Measurements from ENCODE around the gene PPM1H.

Gene PPM1H

GRCh38 chr12:62701492-62701891, 233.5 kb downstream of the PPM1H start:
- DNase-seq: no peak

GRCh38 chr12:62700091-62700880, 234.7 kb downstream of the PPM1H start:
- DNase-seq: no peak

GRCh38 chr12:62698701-62699101, 236.2 kb downstream of the PPM1H start:
- no peak for DNase-seq

- DNase-seq: no peak
Observed at GRCh38 chr12:62697893-62698292, 237.1 kb downstream of the PPM1H start.

GRCh38 chr12:62695696-62696095, 239.3 kb downstream of the PPM1H start:
- DNase-seq: no peak

GRCh38 chr12:62694632-62695031, 240.3 kb downstream of the PPM1H start:
- no peak for DNase-seq

GRCh38 chr12:62694116-62694515, 240.8 kb downstream of the PPM1H start:
- no peak for DNase-seq

- DNase-seq: no peak
Observed at GRCh38 chr12:62693376-62694050, 241.4 kb downstream of the PPM1H start.

GRCh38 chr12:62692884-62693283, 242.1 kb downstream of the PPM1H start:
- DNase-seq: no peak

GRCh38 chr12:62691309-62691708, 243.6 kb downstream of the PPM1H start:
- DNase-seq: no peak

GRCh38 chr12:62689042-62689839, 245.7 kb downstream of the PPM1H start:
- no peak for DNase-seq

- no peak for DNase-seq
Observed at GRCh38 chr12:62686938-62687337, 248.0 kb downstream of the PPM1H start.

- no peak for DNase-seq
Observed at GRCh38 chr12:62684570-62685295, 250.2 kb downstream of the PPM1H start.

GRCh38 chr12:62683776-62684569, 251.0 kb downstream of the PPM1H start:
- DNase-seq: no peak

GRCh38 chr12:62681306-62681705, 253.6 kb downstream of the PPM1H start:
- DNase-seq: no peak

GRCh38 chr12:62679608-62680007, 255.3 kb downstream of the PPM1H start:
- no peak for DNase-seq

- no peak for DNase-seq
Observed at GRCh38 chr12:62677355-62677754, 257.6 kb downstream of the PPM1H start.

GRCh38 chr12:62676521-62677307, 258.2 kb downstream of the PPM1H start:
- DNase-seq: no peak

GRCh38 chr12:62673028-62673815, 261.7 kb downstream of the PPM1H start:
- no peak for DNase-seq

- DNase-seq: no peak
Observed at GRCh38 chr12:62670986-62671720, 263.8 kb downstream of the PPM1H start.

All from NCI-H1436 treated with DMSO at 0.1 percent for 48 hours (cell line).